HCT116 (cell line): ENCODE data around the gene NARS2. TPM values are rescaled to one million over a fixed set of nuclear protein-coding genes. Genes with fewer than 3 reads are reported as not detected.

Experiments used
- ATAC-seq: fragments of 200-7000 bp; cut with Tn5 transposase; 2 replicates; pipeline ENCODE4 v1.9.1; 2020; ENCODE audit warnings: mild to moderate bottlenecking, moderate library complexity
- BruUV-seq: library from RNA; stranded (reverse); fragments of 400-500 nt; replicated peaks from 2 replicates; lab custom pipeline; 2021; lab: Mats Ljungman, UMichigan
- CTCF ChIA-PET: fragments of 300-600 bp; sonication (Branson Sonifier 250); formaldehyde crosslinking; loops from one replicate; lab custom pipeline; 2021; ENCODE audit warnings: antibody characterized with exemption; lab: Charles Lee
- POLR2A ChIA-PET: fragments of 300-600, 350-600 bp; sonication (Branson Sonifier 250); formaldehyde crosslinking; loops from one replicate; lab custom pipeline; 2021; ENCODE audit warnings: antibody characterized with exemption; lab: Charles Lee
- RAD21 ChIA-PET, 2 experiments: fragments of 300-600 bp; sonication (Branson Sonifier 250); formaldehyde crosslinking; loops; one replicate each; lab custom pipeline; 2023; ENCODE audit warnings: low total read pairs in 2 of 2; ENCODE audit not compliant: uncharacterized antibody in 2 of 2, unreplicated experiment in 2 of 2, low non-redundant PET in 1 of 2; lab: Charles Lee
- DNase-seq: peaks from one replicate; pipeline ENCODE4 v3.0.0-alpha.2; 2010; ENCODE audit warnings: low read depth, low spot score
- H2AFZ ChIP-seq: fragments of 200-600 bp; shearing (Covaris generic), sonication (generic); 2 replicates; pipeline ENCODE4 v1.6.1; 2017; ENCODE audit warnings: low read depth, mixed run types, mixed read lengths, antibody characterized with exemption, low read length; ENCODE audit not compliant: poor library complexity, severe bottlenecking
- H3K27ac ChIP-seq: 2 replicates; pipeline ENCODE4 v1.5.1; 2012; ENCODE audit warnings: low read depth, low read length
- H3K27me3 ChIP-seq: fragments of 200-600 bp; sonication (generic); 2 replicates; pipeline ENCODE4 v1.6.1; 2016; ENCODE audit warnings: mixed run types, low read length, mixed read lengths; ENCODE audit not compliant: insufficient read depth
- H3K36me3 ChIP-seq, 2 experiments: fragments of 200-500 bp in 1 of 2; fragments of 200-600 bp in 1 of 2; sonication (Bioruptor generic) in 1 of 2; sonication (generic) in 1 of 2; 2 replicates each; pipeline versions ENCODE4 v1.5.1 to v1.6.1; 2014 to 2016; ENCODE audit warnings: low read length in 2 of 2, inconsistent platforms in 1 of 2, mixed read lengths in 1 of 2, mixed run types in 1 of 2; ENCODE audit not compliant: insufficient read depth in 2 of 2, control insufficient read depth in 1 of 2
- H3K4me1 ChIP-seq, 2 experiments: fragments of 200-600 bp in 1 of 2; sonication (generic) in 1 of 2; 2 replicates each; pipeline versions ENCODE4 v1.5.1 to v1.6.1; 2012 to 2017; ENCODE audit warnings: low read length in 2 of 2, inconsistent platforms in 1 of 2, mild to moderate bottlenecking in 1 of 2, mixed read lengths in 1 of 2, mixed run types in 1 of 2, moderate library complexity in 1 of 2; ENCODE audit not compliant: insufficient read depth in 2 of 2, control insufficient read depth in 1 of 2
- H3K4me2 ChIP-seq: fragments of 200-600 bp; sonication (generic); 2 replicates; pipeline ENCODE4 v1.6.1; 2017; ENCODE audit warnings: mixed run types, low read length, mixed read lengths
- H3K4me3 ChIP-seq, 2 experiments: fragments of 200-600 bp in 1 of 2; sonication (generic) in 1 of 2; replicated peaks in 1 of 2; 2 replicates each; pipeline ENCODE4 v1.5.1; 2011 to 2016; ENCODE audit warnings: low read length in 2 of 2, control low read depth in 1 of 2, low read depth in 1 of 2, mild to moderate bottlenecking in 1 of 2, mixed read lengths in 1 of 2, mixed run types in 1 of 2
- H3K79me2 ChIP-seq: fragments of 200-600 bp; sonication (generic); 2 replicates; pipeline ENCODE4 v1.6.1; 2017; ENCODE audit warnings: mild to moderate bottlenecking, mixed run types, low read length, moderate library complexity, mixed read lengths; ENCODE audit not compliant: insufficient read depth
- H3K9ac ChIP-seq: fragments of 200-600 bp; sonication (generic); 2 replicates; pipeline ENCODE4 v1.6.1; 2016; ENCODE audit warnings: low read length, mixed read lengths
- H3K9me2 ChIP-seq: fragments of 200-600 bp; sonication (generic), shearing (Covaris generic); 2 replicates; pipeline ENCODE4 v1.6.1; 2017; ENCODE audit warnings: mixed run types, mild to moderate bottlenecking, moderate library complexity; ENCODE audit not compliant: insufficient read depth
- H3K9me3 ChIP-seq, 2 experiments: fragments of 200-500 bp in 1 of 2; fragments of 200-600 bp in 1 of 2; sonication (Bioruptor generic) in 1 of 2; sonication (generic) in 1 of 2; 2 replicates each; pipeline ENCODE4 v1.6.1; 2014 to 2017; ENCODE audit warnings: low read length in 2 of 2, mixed read lengths in 2 of 2, inconsistent platforms in 1 of 2, low read depth in 1 of 2, mild to moderate bottlenecking in 1 of 2, mixed run types in 1 of 2, moderate library complexity in 1 of 2; ENCODE audit not compliant: control insufficient read depth in 1 of 2, insufficient read depth in 1 of 2
- H4K20me1 ChIP-seq: fragments of 200-600 bp; sonication (generic), shearing (Covaris generic); 2 replicates; pipeline ENCODE4 v1.6.1; 2017; ENCODE audit warnings: mixed run types, mild to moderate bottlenecking, moderate library complexity; ENCODE audit not compliant: insufficient read depth
- CBX3 ChIP-seq: IDR thresholded peaks from 2 replicates; pipeline ENCODE4 v1.6.1; 2012; ENCODE audit warnings: low read depth
- CTCF ChIP-seq, 3 experiments: fragments of 200-600 bp in 1 of 3; sonication (generic) in 1 of 3; IDR thresholded peaks in 2 of 3; conservative IDR thresholded peaks in 1 of 3; 2 replicates each; pipeline ENCODE4 v1.5.1; 2012 to 2017; ENCODE audit warnings: low read depth in 2 of 3, low read length in 2 of 3, antibody characterized with exemption in 1 of 3, borderline replicate concordance in 1 of 3, control low read depth in 1 of 3, mild to moderate bottlenecking in 1 of 3, mixed read lengths in 1 of 3, mixed run types in 1 of 3, moderate library complexity in 1 of 3; ENCODE audit not compliant: insufficient read depth in 1 of 3
- EZH2 ChIP-seq: fragments of 200-600 bp; sonication (generic); IDR thresholded peaks from 2 replicates; pipeline ENCODE4 v1.6.1; 2017; ENCODE audit warnings: antibody characterized with exemption, mixed run types
- EZH2phosphoT487 ChIP-seq: fragments of 200-600 bp; IDR thresholded peaks from 2 replicates; pipeline ENCODE4 v1.6.1; 2018; ENCODE audit warnings: antibody characterized with exemption, borderline replicate concordance
- JUND ChIP-seq: IDR thresholded peaks from 2 replicates; pipeline ENCODE4 v1.6.1; 2012
- MAX ChIP-seq: IDR thresholded peaks from 2 replicates; pipeline ENCODE4 v1.6.1; 2012
- RAD21 ChIP-seq: IDR thresholded peaks from 2 replicates; pipeline ENCODE4 v1.6.1; 2012; ENCODE audit warnings: low read depth, mild to moderate bottlenecking
- REST ChIP-seq: IDR thresholded peaks from 2 replicates; pipeline ENCODE4 v1.6.1; 2012; ENCODE audit warnings: low read depth
- SIN3A ChIP-seq: IDR thresholded peaks from 2 replicates; pipeline ENCODE4 v1.6.1; 2012; ENCODE audit warnings: low read depth
- SP1 ChIP-seq: IDR thresholded peaks from 2 replicates; pipeline ENCODE4 v1.6.1; 2012; ENCODE audit warnings: low read depth
- YY1 ChIP-seq: IDR thresholded peaks from 2 replicates; pipeline ENCODE4 v1.6.1; 2011; ENCODE audit warnings: low read length, low read depth, moderate library complexity, mild to moderate bottlenecking; ENCODE audit not compliant: insufficient replicate concordance; ENCODE audit errors: extremely low read depth
- ZFX ChIP-seq: fragments of 450-650 bp; IDR thresholded peaks from 2 replicates; pipeline ENCODE4 v1.6.1; 2017
- intact Hi-C: fragments of 100-400 bp; cut with micrococcal nuclease; formaldehyde crosslinking; loops from 2 replicates; pipeline ENCODE4 v1.10.0; 2022
- total RNA-seq: library from RNA; stranded (reverse); gene quantifications from one replicate; pipeline ENCODE4 v1.2.1, GENCODE V29; 2021; ENCODE audit not compliant: unreplicated experiment

Gene NARS2
- total RNA-seq, 1 experiment from 2014 or later: 26.0 TPM

- RAD21 ChIA-PET: no interaction called here
Measured at GRCh38 chr11:78446210-78446609, 128.5 kb downstream of the NARS2 start.

More at GRCh38 chr11:78446210-78446609, 128.5 kb downstream of the NARS2 start:
- Histone ChIP-seq H3K27ac (no peak overlapping the region), H3K9me3 (no peaks in the 10 kb centered on the region), H2AFZ (no peak overlapping the region), H3K9me2 (no peaks in the 10 kb centered on the region), H3K4me1 (no peaks in the 10 kb centered on the region), H3K9ac (no peak overlapping the region), H3K27me3 (no peaks in the 10 kb centered on the region), H3K36me3 (peaks cover 0 to 13% of the 10 kb centered on the region in 2 experiments; a peak in 3 of 4 replicates), H3K4me2 (no peak overlapping the region), H3K4me3 (no peak overlapping the region), H4K20me1 (no peaks in the 10 kb centered on the region), H3K79me2 (no peaks in the 10 kb centered on the region)
- no TSS peak for BruUV-seq
- ChIA-PET POLR2A (no interaction called here), CTCF (no interaction called here)
- TF ChIP-seq RAD21: no peak
- TF ChIP-seq YY1: no peak
- TF ChIP-seq EZH2: no peak
- TF ChIP-seq MAX: no peak
- no peak for TF ChIP-seq EZH2phosphoT487
- TF ChIP-seq REST: no peak
- no peak for TF ChIP-seq SIN3A
- no peak for TF ChIP-seq ZFX
- TF ChIP-seq SP1: no peak
- no peak for TF ChIP-seq JUND
- TF ChIP-seq CBX3: no peak
- no peak for TF ChIP-seq CTCF (IDR thresholded peaks at IDR 0.05 in 2 of 3, conservative IDR thresholded peaks at IDR 0.05 in 1 of 3; ENCODE audit: borderline replicate concordance in 1 of 3, insufficient read depth in 1 of 3, low read depth in 2 of 3, low read length in 2 of 3)
- ATAC-seq (no peak), DNase-seq (no peak)
- intact Hi-C loops: no loop called here
